NCI-H1092 (cell line): Measurements from ENCODE around the gene EPHB6.

ENCODE experiments used
- DNase-seq: peaks from one replicate; lab custom pipeline; 2025; lab: John Stamatoyannopoulos, UW

The EPHB6 gene

GRCh38 chr7:142854372-142855113 lies at the start of gene EPHB6:
Gene EPHB6 (plus strand): TSS chr7:142855076. CDS start chr7:142863228, 8,152 bp downstream.
- no peak for DNase-seq

- no peak for DNase-seq
Measured at GRCh38 chr7:142805350-142806021, 49.4 kb upstream of the EPHB6 start.

GRCh38 chr7:142806022-142806356 lies 48.9 kb upstream of the EPHB6 start:
- DNase-seq = no peak

- no peak for DNase-seq
Measured at GRCh38 chr7:142806957-142807356, 47.9 kb upstream of the EPHB6 start.

- DNase-seq = no peak
Measured at GRCh38 chr7:142807855-142808460, 46.9 kb upstream of the EPHB6 start.

- DNase-seq = no peak
Measured at GRCh38 chr7:142808461-142808801, 46.4 kb upstream of the EPHB6 start.

- DNase-seq = no peak
Measured at GRCh38 chr7:142808802-142809583, 45.9 kb upstream of the EPHB6 start.

- no peak for DNase-seq
Measured at GRCh38 chr7:142809671-142810070, 45.2 kb upstream of the EPHB6 start.

GRCh38 chr7:142811154-142811737 lies 43.6 kb upstream of the EPHB6 start:
- no peak for DNase-seq

- DNase-seq = no peak
Measured at GRCh38 chr7:142812437-142813215, 42.2 kb upstream of the EPHB6 start.

- no peak for DNase-seq
Measured at GRCh38 chr7:142813226-142813625, 41.6 kb upstream of the EPHB6 start.

GRCh38 chr7:142813699-142814098 lies 41.2 kb upstream of the EPHB6 start:
- DNase-seq = no peak

GRCh38 chr7:142814451-142814850 lies 40.4 kb upstream of the EPHB6 start:
- no peak for DNase-seq

GRCh38 chr7:142815134-142815533 lies 39.7 kb upstream of the EPHB6 start:
- DNase-seq = no peak

- DNase-seq = no peak
Measured at GRCh38 chr7:142817506-142817905, 37.4 kb upstream of the EPHB6 start.

- DNase-seq = no peak
Measured at GRCh38 chr7:142819530-142819929, 35.3 kb upstream of the EPHB6 start.

GRCh38 chr7:142822714-142823113 lies 32.2 kb upstream of the EPHB6 start:
- DNase-seq = no peak

- no peak for DNase-seq
Measured at GRCh38 chr7:142827951-142828500, 26.9 kb upstream of the EPHB6 start.

- no peak for DNase-seq
Measured at GRCh38 chr7:142832417-142832816, 22.5 kb upstream of the EPHB6 start.

- no peak for DNase-seq
Measured at GRCh38 chr7:142833174-142834048, 21.5 kb upstream of the EPHB6 start.
